Keratinocyte (primary cell): ENCODE results near the gene MACROH2A1. TPM values are rescaled to one million over a fixed set of nuclear protein-coding genes. Genes with fewer than 3 reads are reported as not detected.

Source experiments
- DNase-seq: peaks from one replicate; pipeline ENCODE4 v3.0.0-alpha.2; 2011; ENCODE audit warnings: low read depth, missing footprints, low spot score
- FAIRE-seq: peaks from 2 replicates; lab custom pipeline; 2011; peaks lifted over from hg19 to GRCh38; lab: Jason Lieb, UNC
- H2AFZ ChIP-seq: 2 replicates; pipeline ENCODE4 v1.6.0; 2012; ENCODE audit warnings: low read length, control low read depth, inconsistent platforms; ENCODE audit not compliant: control insufficient read depth
- H3K27ac ChIP-seq: 2 replicates; pipeline ENCODE4 v1.5.1; 2011; ENCODE audit warnings: low read length; ENCODE audit not compliant: control insufficient read depth, insufficient read depth
- H3K27me3 ChIP-seq: 3 replicates; pipeline ENCODE4 v1.6.0; 2011; ENCODE audit warnings: low read length; ENCODE audit not compliant: control insufficient read depth, insufficient read depth; ENCODE audit errors: extremely low read depth
- H3K36me3 ChIP-seq, 2 experiments: 2 replicates in 1 of 2; 3 replicates in 1 of 2; pipeline ENCODE4 v1.5.1; 2011; ENCODE audit warnings: low read length in 2 of 2, mild to moderate bottlenecking in 1 of 2; ENCODE audit not compliant: control insufficient read depth in 2 of 2, insufficient read depth in 2 of 2; ENCODE audit errors: extremely low read depth in 1 of 2
- H3K4me1 ChIP-seq: 3 replicates; pipeline ENCODE4 v1.5.1; 2011; ENCODE audit warnings: low read length; ENCODE audit not compliant: control insufficient read depth, insufficient read depth; ENCODE audit errors: extremely low read depth
- H3K4me2 ChIP-seq: 3 replicates; pipeline ENCODE4 v1.6.0; 2011; ENCODE audit warnings: low read depth, low read length; ENCODE audit not compliant: control insufficient read depth, insufficient read depth; ENCODE audit errors: extremely low read depth
- H3K4me3 ChIP-seq, 3 experiments: fragments of 200-600 bp in 1 of 3; sonication (generic) in 1 of 3; 2 replicates in 2 of 3; 3 replicates in 1 of 3; pipeline ENCODE4 v1.5.1; 2011 to 2016; ENCODE audit warnings: low read length in 3 of 3, mild to moderate bottlenecking in 3 of 3, control low read depth in 2 of 3, inconsistent platforms in 1 of 3, low read depth in 1 of 3, mixed read lengths in 1 of 3, mixed run types in 1 of 3, moderate library complexity in 1 of 3; ENCODE audit not compliant: control insufficient read depth in 2 of 3, insufficient read depth in 2 of 3; ENCODE audit errors: extremely low read depth in 1 of 3
- H3K79me2 ChIP-seq: 2 replicates; pipeline ENCODE4 v1.6.0; 2012; ENCODE audit warnings: low read length; ENCODE audit not compliant: control insufficient read depth, insufficient read depth
- H3K9ac ChIP-seq: 3 replicates; pipeline ENCODE4 v1.6.0; 2011; ENCODE audit warnings: low read length; ENCODE audit not compliant: control insufficient read depth, insufficient read depth; ENCODE audit errors: extremely low read depth
- H3K9me1 ChIP-seq: 3 replicates; pipeline ENCODE4 v1.6.0; 2011; ENCODE audit warnings: low read length; ENCODE audit not compliant: control insufficient read depth, insufficient read depth; ENCODE audit errors: extremely low read depth
- H3K9me3 ChIP-seq: 2 replicates; pipeline ENCODE4 v1.5.1; 2012; ENCODE audit warnings: low read depth, low read length; ENCODE audit not compliant: control insufficient read depth
- H4K20me1 ChIP-seq: 3 replicates; pipeline ENCODE4 v1.6.0; 2011; ENCODE audit warnings: low read length; ENCODE audit not compliant: control insufficient read depth, insufficient read depth; ENCODE audit errors: extremely low read depth
- CTCF ChIP-seq, 3 experiments: IDR thresholded peaks in 1 of 3; conservative IDR thresholded peaks in 1 of 3; optimal IDR thresholded peaks in 1 of 3; 2 replicates in 2 of 3; 3 replicates in 1 of 3; pipeline versions ENCODE3 to v1.5.1; 2011; ENCODE audit warnings: low read length in 3 of 3, mild to moderate bottlenecking in 3 of 3, moderate library complexity in 2 of 3, control low read depth in 1 of 3, inconsistent platforms in 1 of 3; ENCODE audit not compliant: insufficient read depth in 2 of 3; ENCODE audit errors: extremely low read depth in 1 of 3
- EZH2 ChIP-seq: IDR thresholded peaks from one replicate; pipeline ENCODE4 v1.6.1; 2012; ENCODE audit warnings: inconsistent platforms, mild to moderate bottlenecking, low read length, moderate library complexity
- dilution Hi-C: fragments of 300-500 bp; cut with MboI; formaldehyde crosslinking; loops from one replicate; pipeline ENCODE4 v1.7.0; 2020; ENCODE audit warnings: low sequenced_read_pairs; ENCODE audit not compliant: extremely low pct_ligation_motif_present
- polyA plus RNA-seq, 5 experiments: library from polyadenylated mRNA; depleted of rRNA in 3 of 5; stranded (reverse) in 3 of 5; stranded (forward) in 1 of 5; unstranded in 1 of 5; fragments of >200 nt; gene quantifications; 1 replicate in 1 of 5; 2 replicates in 3 of 5; 3 replicates in 1 of 5; pipeline versions ENCODE4 v1.2.1 to v1.2.3, GENCODE V29; 2011 to 2012; ENCODE audit warnings: missing spikeins in 2 of 5, low read depth in 1 of 5, low replicate concordance in 1 of 5

MACROH2A1 gene
- polyA plus RNA-seq, 1 donor (not counting 4 experiments of a cell fraction or from before 2014, with no cell fraction given) = 208 TPM

- Histone ChIP-seq H3K79me2 (peaks cover 1% of the 10 kb centered on the region), H3K9me1 (peaks cover 2% of the 10 kb centered on the region), H4K20me1 (peaks cover 3% of the 10 kb centered on the region), H3K27me3 (no peaks in the 10 kb centered on the region), H3K4me1 (no peaks in the 10 kb centered on the region), H2AFZ (no peak overlapping the region), H3K9me3 (no peaks in the 10 kb centered on the region), H3K36me3 (peaks cover 25 to 30% of the 10 kb centered on the region in 2 experiments), H3K9ac (no peak overlapping the region), H3K4me2 (no peak overlapping the region), H3K4me3 (no peak overlapping the region), H3K27ac (no peak overlapping the region)
- dilution Hi-C loops = no loop called here
- DNase-seq (no peak), FAIRE-seq (no peak)
- TF ChIP-seq EZH2 (no peak), CTCF (optimal IDR thresholded peaks at IDR 0.05 in 1 of 3, IDR thresholded peaks at IDR 0.05 in 1 of 3, conservative IDR thresholded peaks at IDR 0.05 in 1 of 3; ENCODE audit: extremely low read depth in 1 of 3, insufficient read depth in 2 of 3, low read length in 3 of 3) (no peak)
Observed at GRCh38 chr5:135356522-135357318, 42.3 kb downstream of the MACROH2A1 start.

- no peak overlapping the region for H3K4me3 ChIP-seq
- no peak for TF ChIP-seq CTCF (optimal IDR thresholded peaks at IDR 0.05 in 1 of 3, IDR thresholded peaks at IDR 0.05 in 1 of 3, conservative IDR thresholded peaks at IDR 0.05 in 1 of 3; ENCODE audit: extremely low read depth in 1 of 3, insufficient read depth in 2 of 3, low read length in 3 of 3)
- no peak for TF ChIP-seq EZH2
- no peaks in the 10 kb centered on the region for H3K9me3 ChIP-seq
- H3K27ac ChIP-seq = no peak overlapping the region
- H3K36me3 ChIP-seq = peaks cover 32 to 35% of the 10 kb centered on the region in 2 experiments
- H3K27me3 ChIP-seq = no peaks in the 10 kb centered on the region
- no peak overlapping the region for H3K9ac ChIP-seq
- H3K4me1 ChIP-seq = no peaks in the 10 kb centered on the region
- FAIRE-seq (no peak), DNase-seq (no peak)
- peaks cover 3% of the 10 kb centered on the region for H4K20me1 ChIP-seq
- no peaks in the 10 kb centered on the region for H3K9me1 ChIP-seq
- H2AFZ ChIP-seq = no peak overlapping the region
- no peaks in the 10 kb centered on the region for H3K79me2 ChIP-seq
- dilution Hi-C loops = no loop called here
- no peak overlapping the region for H3K4me2 ChIP-seq
Observed at GRCh38 chr5:135355169-135355568, 43.9 kb downstream of the MACROH2A1 start.
